Measurements from ENCODE around the gene BMERB1.
"Not testable (repeated sequence)": the region's sequence is repeated elsewhere in the genome, so short reads cannot be mapped to it uniquely, and the experiment has no call there.

GRCh38 chr16:15453296-15453695 lies 18.9 kb downstream of the BMERB1 start:
- TF ChIP-seq POLR2A (IDR thresholded peaks at IDR 0.05); CTCF (IDR thresholded peaks at IDR 0.05 in 8 of 11, conservative IDR thresholded peaks at IDR 0.05 in 3 of 11): not testable (repeated sequence)
